Loucy (cell line): ENCODE results near the gene OGDH.

Experiments used
- H2AFZ ChIP-seq: fragments of 200-600 bp; sonication (generic); 2 replicates; pipeline ENCODE4 v1.6.0; 2016; ENCODE audit warnings: antibody characterized with exemption, mild to moderate bottlenecking, low read length, moderate library complexity
- H3F3A ChIP-seq: fragments of 200-600 bp; 2 replicates; pipeline ENCODE4 v1.6.0; 2016; ENCODE audit warnings: antibody characterized with exemption, low read depth, mild to moderate bottlenecking
- H3K27me3 ChIP-seq: fragments of 200-600 bp; sonication (generic); 2 replicates; pipeline ENCODE4 v1.6.1; 2014; ENCODE audit warnings: low read length, mild to moderate bottlenecking; ENCODE audit not compliant: insufficient read depth, poor library complexity, severe bottlenecking
- H3K36me3 ChIP-seq: fragments of 200-600 bp; sonication (generic); 2 replicates; pipeline ENCODE4 v1.6.1; 2016; ENCODE audit warnings: low read length; ENCODE audit not compliant: insufficient read depth
- H3K4me1 ChIP-seq: fragments of 200-600 bp; sonication (generic); 2 replicates; pipeline ENCODE4 v1.5.1; 2014; ENCODE audit warnings: low read length, mild to moderate bottlenecking; ENCODE audit not compliant: insufficient read depth, poor library complexity, severe bottlenecking
- H3K4me2 ChIP-seq: fragments of 200-600 bp; sonication (generic); 2 replicates; pipeline ENCODE4 v1.6.0; 2014; ENCODE audit warnings: antibody characterized with exemption, low read length, low read depth, mild to moderate bottlenecking; ENCODE audit not compliant: poor library complexity, severe bottlenecking
- H3K4me3 ChIP-seq: fragments of 200-600 bp; sonication (generic); 2 replicates; pipeline ENCODE4 v1.5.1; 2014; ENCODE audit warnings: low read length, mild to moderate bottlenecking, mixed read lengths; ENCODE audit not compliant: poor library complexity, severe bottlenecking
- H3K79me2 ChIP-seq: fragments of 200-600 bp; sonication (generic); 2 replicates; pipeline ENCODE4 v1.6.1; 2014; ENCODE audit warnings: low read length; ENCODE audit not compliant: insufficient read depth
- H3K9ac ChIP-seq: fragments of 200-600 bp; sonication (generic); 2 replicates; pipeline ENCODE4 v1.6.0; 2014; ENCODE audit warnings: mild to moderate bottlenecking, low read depth, low read length, moderate library complexity; ENCODE audit not compliant: poor library complexity, severe bottlenecking
- H3K9me2 ChIP-seq: fragments of 200-600 bp; sonication (generic); replicated peaks from 2 replicates; pipeline ENCODE4 v1.6.1; 2016; ENCODE audit warnings: low read depth, low read length, mixed read lengths
- H3K9me3 ChIP-seq: fragments of 200-600 bp; sonication (generic); 2 replicates; pipeline ENCODE4 v1.6.1; 2014; ENCODE audit warnings: mild to moderate bottlenecking, antibody characterized with exemption, low read length, low read depth; ENCODE audit not compliant: insufficient read depth
- H4K20me1 ChIP-seq: fragments of 200-600 bp; sonication (generic); 2 replicates; pipeline ENCODE4 v1.6.0; 2014; ENCODE audit warnings: antibody characterized with exemption, low read length, mild to moderate bottlenecking; ENCODE audit not compliant: insufficient read depth, poor library complexity, severe bottlenecking
- CTCF ChIP-seq: fragments of 200-600 bp; sonication (generic); conservative IDR thresholded peaks from 2 replicates; pipeline ENCODE4 v1.5.1; 2014; ENCODE audit warnings: mild to moderate bottlenecking, antibody characterized with exemption, low read length
- EZH2phosphoT487 ChIP-seq: fragments of 200-600 bp; IDR thresholded peaks from 2 replicates; pipeline ENCODE4 v1.6.1; 2018; ENCODE audit warnings: antibody characterized with exemption, mild to moderate bottlenecking, moderate library complexity, borderline replicate concordance

Gene OGDH

GRCh38 chr7:44674381-44674780, 68.0 kb downstream of the OGDH start:
- Histone ChIP-seq H3F3A (no peaks in the 10 kb centered on the region), H3K79me2 (no peaks in the 10 kb centered on the region), H3K27me3 (no peaks in the 10 kb centered on the region), H3K4me1 (no peaks in the 10 kb centered on the region), H3K4me2 (no peak overlapping the region), H3K4me3 (no peak overlapping the region), H3K9ac (no peak overlapping the region), H2AFZ (no peak overlapping the region), H4K20me1 (no peaks in the 10 kb centered on the region), H3K9me3 (no peaks in the 10 kb centered on the region), H3K9me2 (no peaks in the 10 kb centered on the region), H3K36me3 (peaks cover 32% of the 10 kb centered on the region; the same call in 1 of the 2 replicates)
- TF ChIP-seq CTCF = no peak
- TF ChIP-seq EZH2phosphoT487 = no peak

- Histone ChIP-seq H3K9me3 (no peaks in the 10 kb centered on the region), H2AFZ (no peak overlapping the region), H3K27me3 (no peaks in the 10 kb centered on the region), H3K79me2 (no peaks in the 10 kb centered on the region), H3K4me1 (no peaks in the 10 kb centered on the region), H3K9me2 (no peaks in the 10 kb centered on the region), H3F3A (no peaks in the 10 kb centered on the region), H4K20me1 (no peaks in the 10 kb centered on the region), H3K36me3 (peaks cover 33% of the 10 kb centered on the region; the same call in 1 of the 2 replicates), H3K4me3 (no peak overlapping the region), H3K4me2 (no peak overlapping the region), H3K9ac (no peak overlapping the region)
- no peak for TF ChIP-seq CTCF
- TF ChIP-seq EZH2phosphoT487 = no peak
Measured at GRCh38 chr7:44676776-44677175, 70.3 kb downstream of the OGDH start.

- no peak overlapping the region for H2AFZ ChIP-seq
- H3K4me1 ChIP-seq = no peaks in the 10 kb centered on the region
- no peaks in the 10 kb centered on the region for H3K9me2 ChIP-seq
- H3K4me2 ChIP-seq = no peak overlapping the region
- no peak overlapping the region for H3K4me3 ChIP-seq
- H3K79me2 ChIP-seq = no peaks in the 10 kb centered on the region
- no peak overlapping the region for H3K9ac ChIP-seq
- H3K27me3 ChIP-seq = no peaks in the 10 kb centered on the region
- no peaks in the 10 kb centered on the region for H3K9me3 ChIP-seq
- no peaks in the 10 kb centered on the region for H3F3A ChIP-seq
- no peaks in the 10 kb centered on the region for H4K20me1 ChIP-seq
- H3K36me3 ChIP-seq = peaks cover 33% of the 10 kb centered on the region; the same call in 1 of the 2 replicates
- TF ChIP-seq EZH2phosphoT487 (no peak), CTCF (no peak)
Measured at GRCh38 chr7:44678101-44678470, 71.7 kb downstream of the OGDH start.
